ENCODE data around the gene LIG1. TPM values are rescaled to one million over a fixed set of nuclear protein-coding genes. Genes with fewer than 3 reads are reported as not detected.

Gene LIG1
- total RNA-seq, 1 experiment from 2014 or later: 41.3 TPM

- no peak for DNase-seq (ENCODE audit: low read depth, low spot score)
- intact Hi-C loops (cut with micrococcal nuclease; ENCODE audit: unreplicated experiment) (no loop called here), in situ Hi-C loops (cut with HindIII; ENCODE audit: low pct_unique_long_range_greater_than_20kb, low sequenced_read_pairs) (no loop called here)
- ChIA-PET CTCF (no interaction called here), POLR2A (no interaction called here)
- no peak overlapping the region for H3K27ac ChIP-seq (ENCODE audit: low read length)
- H3K9me3 ChIP-seq (ENCODE audit: control insufficient read depth, insufficient read depth, low read depth, low read length): no peaks in the 10 kb centered on the region
- H3K36me3 ChIP-seq (ENCODE audit: control insufficient read depth, insufficient read depth, low read length): no peaks in the 10 kb centered on the region
- H3K27me3 ChIP-seq (ENCODE audit: control insufficient read depth, insufficient read depth, low read length): no peaks in the 10 kb centered on the region
- no TSS peak for BruUV-seq (replicated peaks)
- no peaks in the 10 kb centered on the region for H3K4me1 ChIP-seq (ENCODE audit: control insufficient read depth, insufficient read depth, low read length)
- no peak overlapping the region for H3K4me3 ChIP-seq (ENCODE audit: low read depth in 2 of 2, low read length in 2 of 2)
- no peak for TF ChIP-seq TCF7L2 (IDR thresholded peaks at IDR 0.05; ENCODE audit: low read depth, low read length)
- no peak for TF ChIP-seq SIN3A (IDR thresholded peaks at IDR 0.05; ENCODE audit: borderline replicate concordance, insufficient read depth, low read depth, low read length)
- no peak for TF ChIP-seq CTCF (IDR thresholded peaks at IDR 0.05)
- TF ChIP-seq POLR2AphosphoS5 (IDR thresholded peaks at IDR 0.05; ENCODE audit: low read depth, low read length): no peak
- no peak for TF ChIP-seq REST (IDR thresholded peaks at IDR 0.05; ENCODE audit: insufficient read depth in 1 of 2, low read depth in 2 of 2, low read length in 1 of 2)
- ATAC-seq: no peak
These were observed 25.0 kb upstream of the LIG1 start for GRCh38 chr19:48194844-48195830.

- CTCF ChIA-PET: interaction anchor here (0.5 to 1.1 kb wide), 2 partner anchors 9 to 24 kb away, joined by 3 read pairs; no protein-coding TSS in a partner anchor
- no peaks in the 10 kb centered on the region for H3K4me1 ChIP-seq (ENCODE audit: control insufficient read depth, insufficient read depth, low read length)
These were observed 24.1 kb upstream of the LIG1 start for GRCh38 chr19:48194041-48194843.

More at GRCh38 chr19:48194041-48194843, 24.1 kb upstream of the LIG1 start:
- Histone ChIP-seq H3K4me3 (ENCODE audit: low read depth in 2 of 2, low read length in 2 of 2) (no peak overlapping the region), H3K36me3 (ENCODE audit: control insufficient read depth, insufficient read depth, low read length) (no peaks in the 10 kb centered on the region), H3K27me3 (ENCODE audit: control insufficient read depth, insufficient read depth, low read length) (no peaks in the 10 kb centered on the region), H3K9me3 (ENCODE audit: control insufficient read depth, insufficient read depth, low read depth, low read length) (no peaks in the 10 kb centered on the region), H3K27ac (ENCODE audit: low read length) (no peak overlapping the region)
- intact Hi-C loops (cut with micrococcal nuclease; ENCODE audit: unreplicated experiment): no loop called here
- TF ChIP-seq CTCF (IDR thresholded peaks at IDR 0.05) (peak; percentile 73), REST (IDR thresholded peaks at IDR 0.05; ENCODE audit: insufficient read depth in 1 of 2, low read depth in 2 of 2, low read length in 1 of 2) (no peak), TCF7L2 (IDR thresholded peaks at IDR 0.05; ENCODE audit: low read depth, low read length) (no peak)
- no peak for ATAC-seq
- no peak for DNase-seq (ENCODE audit: low read depth, low spot score)
- in situ Hi-C loops (cut with HindIII; ENCODE audit: low pct_unique_long_range_greater_than_20kb, low sequenced_read_pairs): no loop called here
- no TSS peak for BruUV-seq (replicated peaks)
- POLR2A ChIA-PET: interaction anchor here (0.6 kb wide), 1 partner anchor 157 kb away, joined by 3 read pairs; no protein-coding TSS in a partner anchor

All from Panc1 (cell line).